Panc1 (cell line): ENCODE measurements around the gene PLCD4.

ENCODE experiments used
- CTCF ChIP-seq: fragments of 450-650 bp; IDR thresholded peaks from 2 replicates; pipeline ENCODE4 v1.5.1; 2017; ENCODE audit warnings: mild to moderate bottlenecking
- POLR2AphosphoS5 ChIP-seq: IDR thresholded peaks from 2 replicates; pipeline ENCODE4 v1.6.1; 2012; ENCODE audit warnings: mild to moderate bottlenecking, low read depth, low read length, moderate library complexity

GRCh38 chr2:218622606-218623365 is 15.1 kb downstream of the PLCD4 start:
- no peak for TF ChIP-seq CTCF
- TF ChIP-seq POLR2AphosphoS5: no peak
